IMR-90 (cell line): Measurements from ENCODE around the gene SCGB1A1. TPM values are rescaled to one million over a fixed set of nuclear protein-coding genes. Genes with fewer than 3 reads are reported as not detected.

Source experiments
- ATAC-seq: fragments of 200-7000 bp; cut with Tn5 transposase; 2 replicates; pipeline ENCODE4 v1.9.1; 2020; ENCODE audit warnings: low read depth, mild to moderate bottlenecking, moderate library complexity
- BruUV-seq: library from RNA; stranded (reverse); fragments of 400-500 nt; replicated peaks from 2 replicates; lab custom pipeline; 2021; lab: Mats Ljungman, UMichigan
- CTCF ChIA-PET: fragments of 300-600 bp; formaldehyde crosslinking; extraction: SDS; loops from one replicate; lab custom pipeline; 2021; ENCODE audit warnings: antibody characterized with exemption; lab: Yijun Ruan, JAX
- POLR2A ChIA-PET: fragments of 300-600 bp; sonication (Branson Sonifier 250); formaldehyde crosslinking; loops from one replicate; lab custom pipeline; 2022; ENCODE audit warnings: antibody characterized with exemption; ENCODE audit not compliant: unreplicated experiment; lab: Charles Lee
- DNase-seq: peaks from one replicate; pipeline ENCODE4 v3.0.0; 2013
- H2AFZ ChIP-seq: replicated peaks from 2 replicates; pipeline ENCODE3; 2013; ENCODE audit warnings: low read length, mild to moderate bottlenecking; ENCODE audit not compliant: poor library complexity
- H2AK5ac ChIP-seq: 2 replicates; pipeline ENCODE4 v1.6.1; 2013; ENCODE audit warnings: low read depth, low read length, inconsistent platforms
- H2AK9ac ChIP-seq: replicated peaks from 2 replicates; pipeline ENCODE3; 2013; ENCODE audit warnings: mild to moderate bottlenecking, low read depth, low read length, moderate library complexity; ENCODE audit not compliant: poor library complexity
- H2BK120ac ChIP-seq: 2 replicates; pipeline ENCODE4 v1.6.1; 2013; ENCODE audit warnings: low read depth, low read length, inconsistent platforms
- H2BK15ac ChIP-seq: 3 replicates; pipeline ENCODE4 v1.6.1; 2013; ENCODE audit warnings: low read depth, low read length, inconsistent platforms
- H2BK20ac ChIP-seq: 2 replicates; pipeline ENCODE4 v1.6.1; 2013; ENCODE audit warnings: low read depth, mild to moderate bottlenecking, inconsistent platforms, low read length, moderate library complexity
- H2BK5ac ChIP-seq: 2 replicates; pipeline ENCODE4 v1.6.1; 2013; ENCODE audit warnings: mild to moderate bottlenecking, low read depth, low read length, inconsistent platforms; ENCODE audit not compliant: poor library complexity, severe bottlenecking
- H3K14ac ChIP-seq: replicated peaks from 2 replicates; pipeline ENCODE4 v1.6.1; 2013; ENCODE audit warnings: low read depth, low read length, inconsistent platforms
- H3K18ac ChIP-seq: 2 replicates; pipeline ENCODE4 v1.6.1; 2013; ENCODE audit warnings: low read depth, low read length, control low read depth
- H3K23ac ChIP-seq: 2 replicates; pipeline ENCODE4 v1.6.1; 2013; ENCODE audit warnings: low read depth, low read length, inconsistent platforms
- H3K27ac ChIP-seq: 2 replicates; pipeline ENCODE4 v1.5.1; 2013; ENCODE audit warnings: mild to moderate bottlenecking, control low read depth, low read length; ENCODE audit not compliant: insufficient read depth
- H3K27me3 ChIP-seq: 2 replicates; pipeline ENCODE4 v1.6.1; 2013; ENCODE audit warnings: low read length; ENCODE audit not compliant: control insufficient read depth, insufficient read depth
- H3K36me3 ChIP-seq: 2 replicates; pipeline ENCODE4 v1.6.1; 2013; ENCODE audit warnings: low read length, mixed read lengths; ENCODE audit not compliant: control insufficient read depth, insufficient read depth
- H3K4ac ChIP-seq: 2 replicates; pipeline ENCODE4 v1.6.1; 2013; ENCODE audit warnings: low read depth, low read length, inconsistent platforms
- H3K4me1 ChIP-seq: 2 replicates; pipeline ENCODE4 v1.6.1; 2013; ENCODE audit warnings: low read length, mixed read lengths; ENCODE audit not compliant: control insufficient read depth, insufficient read depth
- H3K4me2 ChIP-seq: 2 replicates; pipeline ENCODE4 v1.6.1; 2013; ENCODE audit warnings: low read depth, mild to moderate bottlenecking, control low read depth, low read length, moderate library complexity
- H3K4me3 ChIP-seq: 2 replicates; pipeline ENCODE4 v1.5.1; 2013; ENCODE audit warnings: low read depth, mild to moderate bottlenecking, control low read depth, low read length, moderate library complexity; ENCODE audit not compliant: insufficient read depth
- H3K56ac ChIP-seq: 2 replicates; pipeline ENCODE4 v1.6.1; 2013; ENCODE audit warnings: low read length, inconsistent platforms; ENCODE audit not compliant: insufficient read depth; ENCODE audit errors: extremely low read depth
- H3K79me1 ChIP-seq, 2 experiments: 2 replicates each; pipeline ENCODE4 v1.6.1; 2013; ENCODE audit warnings: low read length in 2 of 2, inconsistent platforms in 1 of 2, low read depth in 1 of 2
- H3K9ac ChIP-seq: 2 replicates; pipeline ENCODE4 v1.6.1; 2013; ENCODE audit warnings: low read depth, low read length, control low read depth
- H3K9me1 ChIP-seq: 2 replicates; pipeline ENCODE4 v1.6.1; 2013; ENCODE audit warnings: low read length, inconsistent platforms; ENCODE audit not compliant: insufficient read depth
- H3K9me3 ChIP-seq: 2 replicates; pipeline ENCODE4 v1.6.1; 2013; ENCODE audit warnings: low read length; ENCODE audit not compliant: control insufficient read depth, insufficient read depth
- H4K20me1 ChIP-seq: 2 replicates; pipeline ENCODE4 v1.6.1; 2013; ENCODE audit warnings: low read length, inconsistent platforms; ENCODE audit not compliant: insufficient read depth
- H4K5ac ChIP-seq: 2 replicates; pipeline ENCODE4 v1.6.1; 2013; ENCODE audit warnings: mild to moderate bottlenecking, low read depth, low read length, control low read depth
- H4K8ac ChIP-seq, 2 experiments: 2 replicates each; pipeline ENCODE4 v1.6.1; 2013; ENCODE audit warnings: low read depth in 2 of 2, low read length in 2 of 2, control low read depth in 1 of 2, inconsistent platforms in 1 of 2
- H4K91ac ChIP-seq: 2 replicates; pipeline ENCODE4 v1.6.1; 2013; ENCODE audit warnings: low read depth, low read length, inconsistent platforms; ENCODE audit not compliant: insufficient read depth
- SMC3 ChIP-seq: fragments of 150-350 bp; IDR thresholded peaks from 2 replicates; pipeline ENCODE4 v1.6.1; 2016; ENCODE audit warnings: low read depth, mild to moderate bottlenecking, antibody characterized with exemption, low read length, moderate library complexity
- WGBS, 2 experiments: methylation state at CpG; one replicate each; pipeline versions ENCODE4 v1.1.5 to v1.1.7; 2013; ENCODE audit warnings: missing lambda C conversion rate in 2 of 2; ENCODE audit not compliant: insufficient read length in 1 of 2; ENCODE audit errors: extremely low coverage in 2 of 2; 5-methylcytosine and 5-hydroxymethylcytosine counted together
- dilution Hi-C: fragments of 300-500 bp; cut with HindIII; formaldehyde crosslinking; loops from one replicate; pipeline ENCODE4 v1.14.3; 2018; ENCODE audit warnings: low sequenced_read_pairs; ENCODE audit not compliant: unreplicated experiment
- in situ Hi-C: fragments of 300-500 bp; cut with MboI; formaldehyde crosslinking; loops from 3 replicates; pipeline ENCODE4 v1.14.3; 2019; ENCODE audit warnings: low sequenced_read_pairs, inconsistent platforms, mixed read lengths
- intact Hi-C: fragments of 100-400 bp; cut with micrococcal nuclease; formaldehyde crosslinking; loops from 2 replicates; pipeline ENCODE4 v1.10.0; 2022
- polyA plus RNA-seq, 3 experiments: library from polyadenylated mRNA; depleted of rRNA; stranded (reverse); fragments of >200 nt; gene quantifications; 2 replicates each; pipeline ENCODE4 v1.2.3, GENCODE V29; 2012; ENCODE audit warnings: low replicate concordance in 1 of 3
- total RNA-seq: library from RNA; depleted of rRNA; stranded (reverse); fragments of >200 nt; gene quantifications from 2 replicates; pipeline ENCODE4 v1.2.3, GENCODE V29; 2012

The SCGB1A1 gene
- total and polyA plus RNA-seq, 2 of the 4 experiments (the other 2 are of a cell fraction): not detected

- in situ Hi-C loops: no loop called here
- dilution Hi-C loops: no loop called here
- H3K56ac ChIP-seq: no peak overlapping the region
Measured at GRCh38 chr11:62457478-62457877, 38.6 kb downstream of the SCGB1A1 start.

More at GRCh38 chr11:62457478-62457877, 38.6 kb downstream of the SCGB1A1 start:
- H3K9ac ChIP-seq: no peak overlapping the region
- no peak for TF ChIP-seq SMC3
- H3K18ac ChIP-seq: no peak overlapping the region
- intact Hi-C loops: no loop called here
- H3K4me2 ChIP-seq: no peak overlapping the region
- no peak overlapping the region for H3K14ac ChIP-seq
- peaks cover 16% of the 10 kb centered on the region for H3K4me1 ChIP-seq
- BruUV-seq: no TSS peak
- H4K8ac ChIP-seq: no peak overlapping the region
- H3K27ac ChIP-seq: no peak overlapping the region
- no peak overlapping the region for H2BK15ac ChIP-seq
- no peak overlapping the region for H3K4me3 ChIP-seq
- H3K23ac ChIP-seq: no peak overlapping the region
- no peak overlapping the region for H3K4ac ChIP-seq
- no peak overlapping the region for H4K5ac ChIP-seq
- H2AK5ac ChIP-seq: no peak overlapping the region
- no peak overlapping the region for H2AFZ ChIP-seq
- no peaks in the 10 kb centered on the region; the same call in 1 of the 2 replicates for H3K9me1 ChIP-seq
- WGBS, 2 experiments: 100% methylated on average over 1 of the region's 4 CpGs; no CpG with 5 or more reads in 1 of the 2 experiments
- H3K9me3 ChIP-seq: peaks cover 2% of the 10 kb centered on the region
- H4K20me1 ChIP-seq: no peaks in the 10 kb centered on the region
- H2AK9ac ChIP-seq: no peak overlapping the region
- no peaks in the 10 kb centered on the region for H3K36me3 ChIP-seq
- no peaks in the 10 kb centered on the region for H3K27me3 ChIP-seq
- no peak overlapping the region for H4K91ac ChIP-seq
- no peak overlapping the region; the same call in 1 of the 2 replicates for H2BK20ac ChIP-seq
- ATAC-seq (no peak), DNase-seq (no peak)
- ChIA-PET CTCF (interaction anchor here (0.6 to 2.1 kb wide), 2 partner anchors 49 to 85 kb away, joined by 5 to 6 read pairs; no protein-coding TSS in a partner anchor), POLR2A (interaction anchor here (0.6 kb wide), 1 partner anchor 217 kb away, joined by 4 read pairs; no protein-coding TSS in a partner anchor)
- no peak overlapping the region for H2BK5ac ChIP-seq
- H2BK120ac ChIP-seq: no peak overlapping the region
- H3K79me1 ChIP-seq: no peaks in the 10 kb centered on the region
